NCI-H345 (cell line): ENCODE measurements around the gene TUSC2.
A peak's percentile ranks its signal among the peaks of the same experiment; 100 is the strongest.

ENCODE experiments used
- DNase-seq: peaks from one replicate; lab custom pipeline; 2025; lab: John Stamatoyannopoulos, UW

Gene TUSC2

DNA sequence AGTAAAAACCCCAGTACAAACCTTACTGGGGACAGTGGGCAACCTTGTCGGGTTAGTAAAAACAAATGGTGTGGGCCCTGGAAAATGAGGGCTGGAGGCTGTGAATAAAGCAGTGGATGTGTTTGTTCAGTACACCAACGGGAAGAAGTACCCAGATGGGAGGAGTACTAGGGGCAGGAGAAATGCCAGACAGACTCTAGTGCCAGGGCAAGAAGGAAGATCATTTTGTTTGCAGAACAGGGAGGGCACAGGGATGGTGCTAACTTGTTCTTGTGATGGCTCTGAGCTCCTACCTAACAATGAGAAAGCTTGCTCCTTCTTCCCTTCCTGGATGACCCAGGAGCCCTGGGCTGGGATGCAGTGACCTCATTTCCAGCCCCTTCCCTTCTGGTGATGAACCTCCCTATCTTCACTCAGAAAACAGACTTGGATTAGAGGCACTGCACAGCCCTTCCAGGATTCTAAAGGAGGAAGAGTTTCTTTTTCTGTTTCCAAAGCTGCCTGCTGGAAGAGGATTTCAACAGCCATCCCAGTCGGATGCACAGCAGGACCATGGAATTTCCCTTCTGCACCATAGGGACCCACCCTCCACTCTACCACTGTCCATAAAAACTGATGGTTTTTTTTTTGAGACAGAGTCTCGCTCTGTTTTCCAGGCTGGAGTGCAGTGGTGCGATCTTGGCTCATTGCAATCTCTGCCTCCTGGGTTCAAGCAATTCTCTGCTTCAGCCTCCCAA, 6.5 kb upstream of the TUSC2 start:
- no peak for DNase-seq

DNA sequence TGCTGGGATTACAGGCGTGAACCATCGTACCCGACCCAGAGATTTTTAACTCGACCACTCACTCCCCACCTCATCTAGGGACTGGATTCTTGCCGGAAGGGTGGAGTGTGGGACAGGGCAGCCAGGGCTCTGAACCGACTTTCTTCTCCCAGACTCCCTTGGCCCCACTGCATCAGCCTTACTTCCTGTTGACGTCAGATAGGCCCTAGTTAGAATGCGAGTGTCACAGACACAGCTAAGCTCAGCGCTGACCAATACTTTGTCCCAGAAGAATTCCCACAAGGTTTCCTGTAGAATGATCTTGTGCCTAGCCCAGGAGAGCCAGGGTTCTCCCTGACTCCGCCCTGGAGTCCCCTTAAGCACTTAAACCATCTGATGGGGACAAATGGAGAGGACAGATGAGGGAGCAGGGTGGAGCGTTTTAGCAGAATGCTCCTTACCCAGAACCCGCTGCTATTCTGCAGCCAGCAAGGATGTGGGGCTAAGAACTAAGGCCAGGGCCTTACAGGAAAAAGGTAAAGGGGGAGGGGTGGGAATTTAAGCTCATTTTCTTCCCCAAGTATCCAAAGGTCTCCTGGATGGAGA, 5.8 kb upstream of the TUSC2 start:
- no peak for DNase-seq

DNA sequence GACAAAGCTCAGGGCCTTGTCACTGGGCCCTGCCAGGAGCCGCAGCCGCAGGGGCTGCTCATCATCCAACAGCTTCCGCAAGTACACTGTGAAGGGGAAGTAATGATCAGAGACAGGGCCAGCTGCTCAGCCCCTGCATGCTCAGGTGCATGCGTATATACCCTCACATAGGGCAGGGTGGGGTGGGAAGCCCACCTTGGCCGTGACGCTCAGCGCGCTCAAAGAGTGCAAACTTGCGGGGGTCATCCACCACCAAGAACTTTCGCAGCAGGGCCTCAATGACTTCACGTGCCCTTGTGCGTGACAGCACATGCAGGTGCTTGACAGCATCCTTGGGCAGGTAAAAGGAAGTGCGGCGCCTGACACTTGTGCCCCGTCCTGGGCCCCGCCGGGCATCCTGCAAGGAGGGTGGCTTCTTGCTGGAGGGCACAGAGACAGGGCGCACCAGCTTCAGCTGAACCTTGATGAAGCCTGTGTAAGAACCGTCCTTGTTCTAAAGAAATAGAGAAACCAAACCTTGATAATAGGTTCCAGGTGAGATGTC, 3.4 kb upstream of the TUSC2 start:
- no peak for DNase-seq

DNA sequence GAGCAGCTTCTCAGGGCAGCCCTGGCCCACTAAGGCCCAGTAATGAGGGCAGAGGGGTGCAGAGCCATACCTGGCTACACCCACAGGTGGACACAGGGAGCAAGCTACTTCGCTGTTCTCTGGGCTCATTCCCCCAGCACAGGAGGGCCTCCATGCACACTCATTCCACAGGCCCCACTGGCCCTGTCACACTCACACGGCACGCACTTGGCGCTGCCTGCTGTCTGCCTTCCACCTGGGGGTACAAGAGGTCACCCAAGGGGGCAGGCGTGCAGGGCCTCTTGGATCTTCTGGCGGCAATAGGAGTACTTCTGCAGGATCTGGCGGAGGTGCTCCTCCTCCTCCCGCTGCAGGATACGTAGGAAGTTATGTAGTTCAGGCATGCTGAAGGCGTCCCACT, 2.3 kb upstream of the TUSC2 start:
- no peak for DNase-seq

DNA sequence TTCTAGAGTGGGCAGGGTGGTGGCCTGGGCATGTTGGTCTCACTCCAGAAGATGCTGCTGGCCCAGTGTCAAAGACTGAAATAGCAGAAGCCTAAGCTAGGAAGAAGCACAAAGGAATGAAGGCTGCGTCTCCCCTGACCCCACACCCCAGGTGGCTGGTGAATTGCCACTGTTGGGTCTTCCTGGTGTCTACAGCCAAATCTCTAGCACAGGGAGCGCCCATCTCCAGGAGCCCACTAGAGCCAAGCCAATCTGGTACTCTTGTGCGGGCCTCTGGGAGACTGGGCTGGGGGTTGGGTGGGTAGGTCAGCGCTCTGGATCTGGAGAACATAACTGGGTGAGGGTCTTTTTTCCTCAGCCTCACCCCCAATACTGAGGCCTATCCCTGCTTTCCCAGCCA, 894 bp downstream of the TUSC2 start:
- no peak for DNase-seq

DNA sequence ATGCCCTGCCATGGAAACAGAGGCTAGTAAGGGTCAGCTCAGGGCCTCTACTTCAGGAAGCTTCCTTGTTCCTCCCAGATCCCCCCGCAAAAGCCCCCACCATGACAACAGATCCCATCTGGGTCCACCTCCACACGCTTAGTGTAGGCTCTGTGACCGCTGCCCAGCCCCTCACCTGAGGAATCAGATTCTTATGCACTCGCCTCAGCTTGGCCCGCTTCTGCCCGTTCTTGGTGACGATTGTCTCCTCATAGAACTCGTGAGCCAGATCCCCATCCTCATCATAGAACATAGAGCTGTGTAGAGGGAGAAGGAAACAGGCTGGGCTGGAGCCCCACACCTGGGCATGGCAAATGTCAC, 1.9 kb downstream of the TUSC2 start:
- no peak for DNase-seq

DNA sequence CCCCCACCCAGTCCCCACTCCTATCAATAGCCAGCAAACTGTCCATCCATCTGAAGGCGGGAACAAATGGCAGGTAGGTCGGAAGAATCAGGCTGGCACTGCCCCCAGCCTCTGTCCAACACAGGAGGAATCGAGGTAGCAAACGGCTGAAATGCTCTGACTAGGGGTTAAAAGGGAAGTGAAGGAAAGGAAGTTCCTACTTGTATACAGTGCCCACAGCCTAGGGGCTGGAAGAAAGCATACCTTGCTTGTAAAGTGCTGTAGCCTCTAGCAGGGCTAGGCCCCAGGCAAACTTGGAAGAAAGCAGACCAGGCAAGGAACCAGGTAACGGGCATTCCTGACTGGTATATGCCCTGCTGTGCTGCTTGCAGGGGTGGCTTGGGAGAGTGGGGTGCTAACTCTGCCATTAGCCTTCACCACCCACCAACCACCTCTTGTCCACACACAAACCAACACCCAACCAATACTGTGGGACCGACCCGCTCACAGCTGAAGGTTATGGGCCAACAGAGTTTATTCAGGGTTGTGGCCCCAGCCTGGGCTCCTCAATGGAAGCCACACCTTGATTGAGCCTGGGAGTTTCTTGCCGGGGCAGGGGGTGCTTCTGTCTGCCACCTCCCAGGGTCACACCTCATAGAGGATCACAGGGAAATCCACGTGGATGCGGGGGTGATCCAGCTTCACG, 2.4 kb downstream of the TUSC2 start:
- no peak for DNase-seq

DNA sequence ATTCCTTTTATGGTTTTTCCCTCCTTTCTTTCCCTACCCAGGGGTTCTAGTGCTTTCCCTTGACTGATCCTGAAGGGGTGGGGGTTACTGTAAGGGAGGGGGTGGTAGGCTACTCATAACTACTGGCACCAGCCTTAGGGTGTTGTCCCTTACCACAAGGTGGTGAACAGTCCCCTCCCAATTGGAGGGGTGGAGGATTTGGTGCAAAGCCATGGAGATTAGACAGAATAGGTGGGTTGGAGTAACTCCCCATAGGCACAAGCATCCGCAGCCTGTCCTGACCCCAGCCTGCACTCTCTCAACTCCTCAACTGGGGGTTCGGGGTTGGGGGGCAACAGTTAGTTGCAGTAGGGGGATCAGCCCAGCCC, 2.9 kb downstream of the TUSC2 start:
- no peak for DNase-seq

DNA sequence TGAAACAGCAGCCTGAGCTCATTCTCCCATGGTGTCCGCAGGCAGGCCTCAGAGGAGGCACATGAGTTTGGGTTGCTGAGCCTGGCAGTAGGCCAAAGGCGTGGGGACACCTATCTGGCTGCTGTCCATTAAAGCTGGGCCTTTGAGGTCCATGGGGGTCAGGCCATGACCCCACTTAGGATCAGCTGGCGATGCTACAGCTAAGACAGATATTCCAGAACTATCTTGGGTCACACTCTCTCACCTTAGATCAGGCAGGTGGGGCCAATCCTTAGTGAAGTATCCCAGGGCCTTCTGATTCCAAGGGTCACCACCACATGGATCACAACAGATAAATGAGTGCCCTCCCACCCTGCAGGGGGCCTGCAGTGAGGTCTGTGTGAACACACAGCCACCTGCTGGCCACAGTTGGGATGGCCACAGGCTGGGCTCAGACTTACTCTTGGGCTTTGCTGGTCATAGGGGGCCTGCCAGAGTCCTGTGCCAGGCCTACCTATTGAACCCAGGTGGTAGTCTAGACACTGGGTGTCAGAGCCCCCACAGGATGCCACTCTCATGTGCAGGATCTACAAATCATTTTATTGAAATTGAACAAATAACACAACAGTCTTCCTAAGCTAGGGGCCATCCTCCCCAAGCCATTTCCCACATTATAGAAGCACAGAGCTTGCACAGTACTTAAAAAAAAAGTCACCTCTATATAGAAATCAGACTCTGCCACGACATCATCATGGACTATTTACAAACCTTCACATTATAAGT, 3.5 kb downstream of the TUSC2 start:
- peak; percentile 45 for DNase-seq

DNA sequence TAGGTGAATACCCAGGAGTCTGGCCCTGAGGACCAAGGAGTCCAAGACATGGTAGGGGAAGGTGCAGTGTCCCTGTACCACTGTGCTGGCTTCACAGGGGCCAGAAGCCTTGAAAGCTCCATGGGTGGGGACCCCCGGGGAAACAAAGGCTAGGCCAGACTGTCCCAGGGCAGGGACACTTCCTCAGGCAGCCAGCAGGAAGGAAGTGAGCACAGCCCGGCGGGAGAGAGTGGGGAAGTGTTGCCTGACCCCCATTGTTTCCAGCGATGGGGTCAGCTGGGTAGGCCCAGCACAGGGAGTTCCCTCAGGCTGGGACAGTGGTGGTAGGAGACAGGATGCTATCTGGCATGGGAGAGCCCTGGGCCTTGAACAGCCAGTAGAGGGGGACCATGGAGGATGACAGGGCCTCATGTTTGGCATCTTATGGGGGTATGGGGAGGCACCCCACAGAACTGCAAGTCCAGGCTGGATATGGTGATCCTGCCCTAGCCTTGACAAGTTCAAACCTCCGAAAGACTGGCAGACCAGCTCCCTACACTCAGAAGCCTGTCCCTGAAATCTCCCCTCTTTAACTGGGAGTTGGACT, 4.3 kb downstream of the TUSC2 start:
- DNase-seq: no peak

DNA sequence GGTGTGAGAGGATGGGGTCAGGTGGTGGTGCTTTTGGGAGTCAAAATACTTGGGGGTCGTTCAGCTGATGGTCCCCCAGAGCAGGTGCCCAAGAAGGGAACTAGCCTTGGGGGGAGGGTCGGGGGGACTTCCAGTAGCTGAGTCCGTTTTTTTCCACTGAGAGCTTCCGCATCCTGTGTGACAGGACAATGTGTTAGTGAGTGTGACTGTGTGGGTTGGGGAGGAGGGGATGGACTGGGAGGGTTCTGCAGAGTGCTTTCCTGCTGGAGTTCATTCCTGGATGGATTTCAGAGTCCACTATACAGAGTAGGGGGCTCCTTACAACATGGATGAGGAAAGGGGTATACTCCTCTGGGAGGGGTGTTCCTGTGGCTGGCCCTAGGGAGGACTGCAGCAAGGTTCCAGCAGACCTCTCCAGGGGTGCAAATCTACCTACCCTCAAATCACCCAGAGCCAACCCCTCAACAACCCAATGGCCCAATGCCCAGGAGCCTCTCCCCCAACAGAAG, 4.9 kb downstream of the TUSC2 start:
- DNase-seq: no peak

DNA sequence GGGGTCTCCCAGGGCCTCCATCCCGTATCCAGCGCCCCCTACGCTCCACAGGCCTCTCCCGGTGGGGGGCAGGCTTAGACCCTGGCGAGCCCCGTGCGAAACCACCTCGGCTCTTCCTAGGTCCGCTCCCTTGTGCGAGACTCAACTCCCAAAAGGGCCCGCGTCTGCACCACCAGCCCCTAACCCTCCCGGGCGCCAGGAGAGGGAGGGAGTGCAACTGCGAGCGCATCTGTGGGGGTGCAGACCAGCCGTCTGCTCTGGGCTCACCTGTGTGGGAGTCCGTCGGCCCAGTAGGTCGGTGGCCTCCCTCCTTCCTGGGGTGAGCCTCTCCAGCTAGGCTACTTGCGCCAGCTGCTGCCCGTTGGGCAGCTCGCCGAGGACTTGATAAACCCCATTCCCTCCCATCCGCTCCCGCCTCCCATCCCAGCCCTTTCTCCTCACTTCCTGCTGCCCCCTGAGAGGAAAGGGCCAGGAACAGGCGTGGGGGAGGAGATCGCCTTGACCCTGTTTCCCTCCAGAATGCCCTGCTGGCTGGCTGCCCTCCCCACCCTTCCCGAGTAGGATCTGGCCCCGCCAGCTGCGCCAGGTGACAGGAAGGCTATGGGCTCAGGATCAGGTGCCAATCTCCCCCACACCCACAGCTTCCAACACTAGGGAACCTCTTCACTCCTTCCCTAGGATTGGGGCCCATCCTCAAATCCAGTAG, 5.5 kb downstream of the TUSC2 start, which contains the start of gene HYAL2:
Gene HYAL2, minus strand, starts transcription at position 360 of the 706 bp plus-strand sequence. CDS start 2,256 bp downstream, outside the sequence.
- no peak for DNase-seq

DNA sequence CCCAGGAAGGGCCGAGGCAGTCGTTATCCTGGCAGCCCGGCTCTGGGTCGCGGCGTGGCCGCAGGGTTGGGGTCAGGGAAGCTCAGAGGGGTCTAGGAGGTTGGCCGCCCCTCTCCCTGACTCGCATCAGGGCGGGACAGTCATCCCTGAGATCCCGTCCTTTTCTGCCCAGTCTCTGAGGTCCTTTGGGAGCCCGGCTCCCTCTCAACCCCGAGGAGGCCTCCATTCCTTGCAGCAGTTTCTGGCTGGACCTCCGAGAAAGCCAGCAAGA, 6.0 kb downstream of the TUSC2 start:
- DNase-seq: no peak

DNA sequence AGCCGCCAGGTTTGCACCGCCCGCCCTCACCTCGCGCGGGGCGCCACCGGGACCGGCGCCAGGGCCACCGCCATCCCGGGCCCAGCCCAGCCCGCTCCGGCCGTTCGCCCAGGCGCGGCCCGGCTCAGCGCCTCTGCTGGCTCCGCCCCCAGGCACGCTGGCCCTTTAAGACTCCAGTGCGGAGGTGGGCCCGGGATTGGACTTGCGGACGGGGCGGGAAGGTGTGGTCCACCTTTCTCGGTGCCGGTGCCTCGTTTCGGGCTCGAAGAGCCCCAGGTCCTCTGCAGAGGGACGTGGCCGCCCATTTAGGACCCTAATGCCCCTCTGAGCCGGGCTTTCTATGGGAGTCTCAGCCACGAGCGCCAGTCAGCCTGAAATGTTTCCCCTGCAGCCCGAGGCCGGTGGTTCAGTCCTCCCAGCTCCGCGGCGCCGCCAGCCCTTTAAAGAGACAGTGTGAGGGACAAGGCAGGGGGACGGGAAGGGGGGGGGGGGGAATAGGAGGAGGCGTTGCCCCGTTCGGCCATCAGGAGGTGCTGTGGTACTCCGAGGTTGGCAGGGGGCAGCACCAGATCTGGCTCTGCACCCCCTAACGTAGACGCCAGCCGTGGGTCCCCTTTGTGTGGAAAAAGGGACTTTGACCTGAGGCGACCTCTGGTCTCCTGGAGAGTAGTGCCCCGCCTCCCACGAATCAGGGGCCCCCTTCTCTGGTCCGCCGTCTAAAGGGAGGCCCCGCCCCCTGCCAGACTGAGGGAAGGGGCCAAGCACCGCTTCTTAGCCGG, 6.5 kb downstream of the TUSC2 start:
- DNase-seq: peak; percentile 77

DNA sequence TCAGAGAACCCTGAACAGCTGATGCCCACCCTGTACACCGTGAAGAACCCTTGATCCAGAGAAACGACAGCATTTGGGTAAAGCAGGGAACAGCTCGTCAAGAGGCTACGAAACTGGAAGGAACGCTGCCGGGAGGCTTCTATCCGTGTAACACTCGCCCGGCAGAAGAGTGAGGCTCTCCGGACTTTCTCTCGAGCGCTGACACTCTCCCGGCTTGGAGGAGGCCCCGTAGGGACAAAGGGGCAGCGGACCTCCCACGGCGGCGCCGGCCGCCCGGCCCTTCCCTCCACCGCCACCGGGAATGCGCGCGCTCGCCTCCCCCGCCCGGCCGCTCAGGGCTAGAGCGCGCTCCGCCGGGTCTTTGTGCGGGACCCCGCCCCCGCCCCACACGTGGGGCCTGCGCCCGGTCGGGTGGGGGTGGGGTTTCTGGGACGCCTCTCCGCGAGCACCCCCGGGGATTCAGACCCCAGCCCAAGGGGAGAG, 7.1 kb downstream of the TUSC2 start:
- peak; percentile 77 for DNase-seq

DNA sequence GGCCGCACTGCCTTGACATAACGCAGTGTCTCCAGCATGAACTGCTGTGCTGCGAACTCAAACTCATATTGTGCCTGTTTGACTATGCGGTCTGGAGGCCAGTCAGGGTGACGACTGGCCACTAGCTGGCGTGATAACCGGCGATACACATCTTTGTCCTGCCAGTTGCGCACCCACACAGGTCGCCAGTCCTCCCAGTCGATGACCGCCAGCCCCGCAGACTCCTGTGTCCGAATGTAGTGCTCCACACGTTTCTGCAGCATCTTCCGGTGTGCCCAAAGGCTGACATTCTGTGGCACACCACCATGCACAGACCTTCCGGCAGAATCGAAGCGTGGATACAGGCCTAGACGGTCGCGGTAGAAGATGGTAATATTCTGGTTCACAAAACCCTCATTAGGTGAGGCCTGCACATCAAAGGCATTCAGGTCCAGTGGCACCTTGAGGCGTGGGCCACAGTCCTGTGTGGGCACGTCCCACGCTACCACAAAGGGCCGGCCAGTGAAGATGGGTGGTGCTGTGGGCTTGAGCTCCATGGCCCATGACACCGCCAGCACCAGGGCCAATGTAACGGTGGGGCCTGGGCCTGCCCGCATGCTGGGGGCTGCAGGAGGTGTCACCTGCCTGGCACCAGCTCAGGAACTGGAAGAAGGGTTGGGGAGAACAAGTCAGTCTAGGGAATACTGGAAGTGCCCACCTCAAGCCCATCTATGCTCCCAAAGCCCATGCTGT, 8.0 kb downstream of the TUSC2 start:
- DNase-seq: no peak

DNA sequence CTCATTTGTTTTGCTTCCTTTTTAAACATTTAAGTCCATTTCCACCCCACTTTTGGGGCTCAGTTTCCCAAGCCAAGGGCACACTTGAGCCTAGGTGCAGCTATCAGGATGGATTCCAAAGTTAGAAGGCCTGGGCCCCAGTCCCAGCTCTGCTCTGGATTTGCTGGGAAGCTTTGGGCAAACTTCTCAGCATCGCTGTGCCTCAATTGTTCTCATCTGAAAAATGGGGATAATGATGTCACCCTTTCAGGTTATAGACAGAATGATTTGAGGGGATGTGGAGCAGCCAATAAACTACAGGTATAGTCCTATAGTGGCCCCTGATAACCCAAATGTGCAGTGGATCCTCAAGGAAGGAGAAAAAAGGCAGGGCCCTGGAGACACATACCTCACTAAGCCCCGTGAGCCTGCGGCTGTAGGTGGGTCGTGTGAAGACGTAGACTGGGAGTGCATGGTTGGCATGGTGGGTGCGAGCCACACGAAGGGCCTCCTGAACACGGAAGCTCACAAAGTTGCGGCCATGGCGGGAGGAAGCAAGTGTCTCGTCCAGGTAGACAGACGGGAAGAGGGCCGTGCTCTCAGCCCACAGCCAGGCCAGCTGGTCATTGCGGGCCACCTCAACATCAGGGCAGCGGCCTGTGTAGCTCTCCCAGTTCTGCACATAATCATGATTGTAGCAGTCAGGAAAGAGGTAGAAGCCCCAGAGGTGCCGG, 8.7 kb downstream of the TUSC2 start:
- no peak for DNase-seq

DNA sequence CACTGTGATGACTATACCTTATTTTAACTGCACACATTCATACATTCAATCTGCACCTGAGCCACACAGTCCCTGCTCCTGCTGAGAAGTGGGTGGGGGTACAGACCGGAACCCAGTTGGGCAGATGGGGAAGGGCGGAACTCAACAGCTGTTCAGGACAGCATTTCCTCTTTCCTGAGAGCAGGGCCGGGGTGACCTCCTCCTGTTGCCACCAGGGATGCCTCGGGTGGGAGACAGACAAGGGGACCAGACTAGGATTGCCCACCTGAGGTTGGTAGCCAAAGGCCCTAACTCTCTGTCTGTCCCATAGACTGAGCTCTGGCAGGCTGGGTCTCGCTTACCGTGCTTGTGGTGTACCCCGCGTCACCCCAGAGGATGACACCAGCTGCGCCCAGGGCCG, 9.4 kb downstream of the TUSC2 start:
- DNase-seq: no peak

DNA sequence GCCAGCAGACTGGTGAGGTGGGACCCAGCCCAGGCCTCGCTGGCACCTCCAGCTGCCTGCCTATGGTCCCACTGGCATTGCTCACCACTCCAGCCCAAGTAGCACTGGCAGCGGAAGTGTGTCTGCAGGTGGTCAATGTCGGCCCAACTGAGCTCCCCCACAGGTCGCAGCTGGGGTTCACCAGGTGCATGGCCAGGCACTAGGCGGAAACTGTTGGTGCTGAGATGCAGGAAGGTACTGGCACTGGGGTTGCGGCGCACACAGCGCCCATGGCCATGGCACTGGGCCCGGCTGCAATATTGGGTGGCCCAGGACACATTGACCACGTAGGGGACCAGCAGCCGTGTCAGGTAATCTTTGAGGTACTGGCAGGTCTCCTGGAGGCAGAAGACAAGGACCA, 9.9 kb downstream of the TUSC2 start:
- DNase-seq: no peak
